BLaER1 treated with 17β-estradiol and CSF1 and Interleukin-3, amounts not matched to agents 10 nM and 100 nM (cell line): ENCODE data around the gene CALHM1.

Source experiments
- H3K27ac ChIP-seq, 11 experiments: shearing (Covaris generic); formaldehyde crosslinking; 2 replicates each; pipeline ENCODE4 v1.8.1; 2022
- H3K27me3 ChIP-seq, 11 experiments: shearing (Covaris generic); formaldehyde crosslinking; 2 replicates each; pipeline ENCODE4 v1.8.1; 2022
- H3K36me3 ChIP-seq, 11 experiments: shearing (Covaris generic); formaldehyde crosslinking; 2 replicates each; pipeline ENCODE4 v1.8.1; 2022
- H3K4me1 ChIP-seq, 10 experiments: shearing (Covaris generic); formaldehyde crosslinking; 2 replicates each; pipeline ENCODE4 v1.8.1; 2022
- H3K4me2 ChIP-seq, 11 experiments: shearing (Covaris generic); formaldehyde crosslinking; 2 replicates each; pipeline ENCODE4 v1.8.1; 2022
- H3K4me3 ChIP-seq, 10 experiments: shearing (Covaris generic); formaldehyde crosslinking; 2 replicates each; pipeline ENCODE4 v1.8.1; 2022
- H3K9ac ChIP-seq, 11 experiments: shearing (Covaris generic); formaldehyde crosslinking; 2 replicates each; pipeline ENCODE4 v1.8.1; 2022
- H3K9me3 ChIP-seq, 11 experiments: shearing (Covaris generic); formaldehyde crosslinking; replicated peaks in 1 of 11; 2 replicates each; pipeline ENCODE4 v1.8.1; 2022
- H4K20me1 ChIP-seq, 11 experiments: shearing (Covaris generic); formaldehyde crosslinking; 2 replicates each; pipeline ENCODE4 v1.8.1; 2022
- Cebpa-rat ChIP-seq, 11 experiments: shearing (Covaris generic); IDR thresholded peaks; 2 replicates each; pipeline ENCODE4 v1.8.1; 2022

Gene CALHM1

GRCh38 chr10:103466734-103467133 lies 8.0 kb upstream of the CALHM1 start:
- TF ChIP-seq Cebpa-rat (IDR thresholded peaks at IDR 0.05) = no peak
- no peaks in the 10 kb centered on the region for H3K36me3 ChIP-seq
- H4K20me1 ChIP-seq = no peaks in the 10 kb centered on the region
- peak overlapping the region in 9 of 11 experiments; percentile 18 to 59 (median 53); a peak in 13 of 22 replicates for H3K27ac ChIP-seq
- H3K4me2 ChIP-seq = peak overlapping the region; percentile 72 to 98 (median 94)
- peak overlapping the region in 3 of 11 experiments; percentile 8 to 19 (median 19); a peak in 1 of 22 replicates for H3K9ac ChIP-seq
- no peaks in the 10 kb centered on the region for H3K9me3 ChIP-seq
- peaks cover 67 to 80% (median 76%) of the 10 kb centered on the region in 10 experiments for H3K4me1 ChIP-seq
- H3K4me3 ChIP-seq = no peak overlapping the region
- H3K27me3 ChIP-seq = no peaks in the 10 kb centered on the region

DNA sequence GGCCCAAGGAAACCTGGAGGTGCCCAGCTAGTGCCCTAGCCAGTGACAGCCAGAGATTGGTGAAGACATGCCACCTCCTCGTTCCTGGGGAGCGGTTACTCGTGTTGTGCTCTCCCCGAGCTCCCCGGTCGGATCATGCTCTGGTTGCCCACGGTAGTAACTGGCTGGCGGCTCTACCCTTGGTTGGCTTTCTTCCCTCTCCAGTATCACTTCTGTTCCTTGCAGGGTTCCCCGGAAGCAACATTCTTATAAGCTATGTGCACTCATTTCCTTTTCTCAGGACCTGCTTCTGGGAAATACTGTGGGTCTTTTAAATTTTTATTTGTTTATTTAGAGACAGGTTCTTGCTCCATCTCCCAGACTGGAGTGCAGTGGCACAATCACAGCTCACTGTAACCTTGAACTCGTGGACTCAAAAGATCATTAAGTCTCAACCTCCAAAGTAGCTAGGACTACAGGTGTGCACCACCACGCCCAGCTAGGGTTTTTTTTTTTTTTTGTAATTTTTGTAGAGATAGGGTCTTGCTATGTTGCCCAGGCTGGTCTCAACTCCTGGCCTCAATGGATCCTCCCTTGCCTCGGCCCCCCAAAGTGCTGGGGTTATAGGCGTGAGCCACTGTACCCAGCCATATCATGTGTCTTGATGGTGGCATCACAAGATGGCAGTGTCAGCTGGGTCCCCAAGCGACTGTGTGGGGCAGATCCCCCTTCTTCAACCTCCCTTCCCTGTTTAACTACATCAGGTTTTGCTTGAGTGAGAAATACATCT lies 6.9 kb upstream of the CALHM1 start:
- Histone ChIP-seq H3K4me3 (no peak overlapping the region), H3K9me3 (no peaks in the 10 kb centered on the region), H3K27me3 (no peaks in the 10 kb centered on the region), H3K4me1 (peaks cover 56 to 72% (median 67%) of the 10 kb centered on the region in 10 experiments), H4K20me1 (no peaks in the 10 kb centered on the region), H3K9ac (no peak overlapping the region), H3K27ac (no peak overlapping the region), H3K36me3 (no peaks in the 10 kb centered on the region), H3K4me2 (peak overlapping the region in 10 of 11 experiments; percentile 6 to 98 (median 48); a peak in 18 of 22 replicates)
- no peak for TF ChIP-seq Cebpa-rat (IDR thresholded peaks at IDR 0.05)

GRCh38 chr10:103463499-103463898 lies 4.8 kb upstream of the CALHM1 start:
- Histone ChIP-seq H3K9ac (no peak overlapping the region), H3K4me3 (no peak overlapping the region), H3K27me3 (no peaks in the 10 kb centered on the region), H3K36me3 (no peaks in the 10 kb centered on the region), H3K9me3 (no peaks in the 10 kb centered on the region), H3K4me2 (no peak overlapping the region), H3K4me1 (peaks cover 49 to 72% (median 66%) of the 10 kb centered on the region in 10 experiments), H3K27ac (no peak overlapping the region), H4K20me1 (no peaks in the 10 kb centered on the region)
- TF ChIP-seq Cebpa-rat (IDR thresholded peaks at IDR 0.05) = no peak

DNA sequence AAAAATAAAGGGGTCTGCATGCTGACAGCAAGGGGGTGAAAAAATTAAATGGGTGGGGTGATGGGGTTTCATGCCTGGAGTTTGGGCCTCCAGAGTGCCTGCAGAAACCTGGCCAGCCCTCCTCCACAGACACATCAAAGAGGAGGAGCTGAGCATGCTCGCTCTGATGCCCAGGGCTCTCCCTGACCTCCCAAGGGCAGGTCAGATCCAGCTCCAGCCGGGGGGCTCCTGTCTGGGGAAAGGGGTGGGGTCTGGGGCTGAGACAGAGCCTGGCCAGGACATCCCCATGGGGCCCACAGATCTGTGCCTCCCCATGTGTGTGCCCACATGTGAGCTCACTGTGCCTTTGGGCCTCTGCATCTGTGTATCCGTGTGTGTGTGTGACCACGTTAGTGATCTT lies 915 bp upstream of the CALHM1 start:
- Histone ChIP-seq H3K27me3 (no peaks in the 10 kb centered on the region), H3K27ac (no peak overlapping the region), H3K4me3 (no peak overlapping the region), H3K9me3 (no peaks in the 10 kb centered on the region), H3K4me1 (peaks cover 15 to 54% (median 48%) of the 10 kb centered on the region in 10 experiments), H4K20me1 (no peaks in the 10 kb centered on the region), H3K36me3 (no peaks in the 10 kb centered on the region), H3K4me2 (peak overlapping the region; percentile 47 to 74 (median 68)), H3K9ac (peak overlapping the region in 3 of 11 experiments; percentile 3 to 23 (median 16); a peak in 1 of 22 replicates)
- no peak for TF ChIP-seq Cebpa-rat (IDR thresholded peaks at IDR 0.05)

DNA sequence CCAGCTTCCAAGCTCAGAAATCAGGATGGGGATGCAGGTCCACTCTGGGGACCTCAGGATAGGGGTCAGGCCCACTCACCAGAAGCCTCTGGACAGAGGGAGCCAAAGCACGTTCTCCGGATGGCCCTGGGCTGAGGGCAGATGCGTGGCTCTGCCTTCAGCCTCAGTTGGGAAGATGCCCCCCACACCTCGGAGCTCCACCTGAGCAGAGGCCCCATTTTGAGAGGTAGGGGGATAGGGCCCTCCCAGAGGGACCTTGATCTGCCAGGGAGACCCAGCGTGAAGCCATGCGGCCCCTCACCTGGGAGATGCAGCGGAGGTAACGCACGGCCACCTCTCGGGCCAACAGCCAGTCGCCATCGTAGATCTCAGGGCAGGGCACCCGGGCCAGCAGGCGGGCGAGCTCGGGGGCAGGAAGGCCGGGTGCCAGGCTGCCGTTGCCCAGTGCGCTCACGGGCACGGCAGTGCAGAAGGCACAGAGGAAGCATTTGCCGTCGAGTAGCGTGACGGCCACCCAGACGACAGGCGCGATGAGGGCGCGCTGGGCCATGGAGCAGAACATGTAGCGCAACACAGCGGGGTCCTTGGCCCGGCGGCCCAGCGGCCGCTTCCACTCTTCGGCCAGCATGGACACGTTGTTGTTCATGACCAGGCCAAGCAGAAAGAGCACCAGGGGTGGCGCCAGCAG lies 660 bp downstream of the CALHM1 start:
- Histone ChIP-seq H3K4me2 (peak overlapping the region in 9 of 11 experiments; percentile 42 to 74 (median 65); a peak in 17 of 22 replicates), H3K4me1 (peaks cover 28 to 63% (median 54%) of the 10 kb centered on the region in 10 experiments), H3K27me3 (no peaks in the 10 kb centered on the region), H3K27ac (peak overlapping the region in 5 of 11 experiments; percentile 20 to 48 (median 34); a peak in 4 of 22 replicates), H3K9me3 (no peaks in the 10 kb centered on the region), H4K20me1 (no peaks in the 10 kb centered on the region), H3K36me3 (no peaks in the 10 kb centered on the region), H3K9ac (peak overlapping the region in 3 of 11 experiments; percentile 19 to 49 (median 41); a peak in 4 of 22 replicates), H3K4me3 (no peak overlapping the region)
- no peak for TF ChIP-seq Cebpa-rat (IDR thresholded peaks at IDR 0.05)

DNA sequence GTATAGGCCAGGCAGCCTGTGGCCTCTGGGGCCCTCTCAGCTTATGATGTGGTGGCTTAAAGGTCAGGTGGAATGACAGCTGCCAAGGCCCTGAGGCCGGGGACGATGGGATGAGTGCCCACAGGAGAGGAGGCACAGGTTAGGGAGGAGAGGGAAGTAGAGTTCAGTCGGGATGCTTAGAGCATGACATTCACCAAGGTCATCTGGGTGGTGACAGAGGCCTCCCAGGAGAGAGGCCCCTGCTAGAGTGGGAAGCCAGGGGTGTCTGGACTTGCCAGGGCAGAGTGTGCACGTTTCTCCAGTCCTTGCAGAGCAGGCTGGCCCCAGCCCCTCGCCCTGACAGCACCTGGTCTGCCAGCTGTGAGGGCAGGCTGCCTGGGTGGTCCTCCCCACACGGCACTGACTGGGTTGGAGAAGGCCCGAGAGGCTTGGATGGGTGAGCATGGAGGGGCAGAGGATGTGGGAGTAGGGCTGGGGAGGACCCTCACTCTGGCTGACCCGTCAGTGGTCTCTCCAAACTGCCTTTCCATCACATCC lies 1.5 kb downstream of the CALHM1 start:
- Histone ChIP-seq H3K4me2 (peak overlapping the region in 10 of 11 experiments; percentile 21 to 74 (median 52); a peak in 18 of 22 replicates), H4K20me1 (no peaks in the 10 kb centered on the region), H3K36me3 (no peaks in the 10 kb centered on the region), H3K27ac (peak overlapping the region in 6 of 11 experiments; percentile 9 to 48 (median 32); a peak in 7 of 22 replicates), H3K9ac (peak overlapping the region in 6 of 11 experiments; percentile 2 to 49 (median 17); a peak in 6 of 22 replicates), H3K4me1 (peaks cover 35 to 66% (median 57%) of the 10 kb centered on the region in 10 experiments), H3K4me3 (no peak overlapping the region), H3K9me3 (no peaks in the 10 kb centered on the region), H3K27me3 (no peaks in the 10 kb centered on the region)
- TF ChIP-seq Cebpa-rat (IDR thresholded peaks at IDR 0.05) = no peak

DNA sequence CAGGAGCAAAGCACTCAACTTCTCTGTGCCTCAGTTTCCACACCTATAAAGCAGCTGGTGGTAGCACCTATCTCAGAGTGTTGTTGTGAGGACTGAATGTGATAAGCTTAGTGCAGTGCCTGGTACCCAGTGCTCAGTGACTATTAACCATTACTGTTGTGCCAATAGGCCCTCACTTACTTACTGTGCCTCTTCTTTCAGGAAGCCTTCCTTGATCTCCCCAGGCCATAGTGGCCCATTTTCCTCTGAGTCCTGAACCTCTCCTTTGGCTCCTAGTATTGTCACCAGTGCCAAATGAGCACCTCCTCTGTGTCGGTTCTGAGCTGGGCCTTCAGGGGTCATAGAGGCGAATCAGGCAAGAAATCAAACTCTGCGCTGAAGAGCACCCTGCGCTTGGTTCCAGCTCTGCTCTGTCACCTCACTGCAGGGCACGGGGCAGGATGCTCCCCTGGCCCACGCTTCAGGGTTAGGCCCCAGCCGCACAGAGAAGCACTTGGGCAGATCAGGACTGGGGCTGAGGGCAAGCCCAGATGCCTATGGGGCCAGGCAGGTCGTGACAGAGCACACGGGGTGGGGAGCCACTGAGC lies 2.5 kb downstream of the CALHM1 start:
- no peak for TF ChIP-seq Cebpa-rat (IDR thresholded peaks at IDR 0.05)

GRCh38 chr10:103455235-103455634 lies 3.5 kb downstream of the CALHM1 start:
- peaks cover 41 to 73% (median 65%) of the 10 kb centered on the region in 10 experiments for H3K4me1 ChIP-seq

More for the DNA sequence above, 2.5 kb downstream of the CALHM1 start:
- Histone ChIP-seq H3K9ac (peak overlapping the region in 2 of 11 experiments; percentile 5 to 18; a peak in 1 of 22 replicates), H3K4me3 (no peak overlapping the region), H3K4me1 (peaks cover 35 to 69% (median 59%) of the 10 kb centered on the region in 10 experiments), H3K27me3 (no peaks in the 10 kb centered on the region), H3K9me3 (no peaks in the 10 kb centered on the region), H3K36me3 (no peaks in the 10 kb centered on the region), H3K27ac (no peak overlapping the region), H4K20me1 (no peaks in the 10 kb centered on the region), H3K4me2 (no peak overlapping the region)

More at GRCh38 chr10:103455235-103455634, 3.5 kb downstream of the CALHM1 start:
- no peak overlapping the region; a peak in 2 of 22 replicates for H3K27ac ChIP-seq
- H3K27me3 ChIP-seq = no peaks in the 10 kb centered on the region
- H3K9ac ChIP-seq = no peak overlapping the region
- no peak for TF ChIP-seq Cebpa-rat (IDR thresholded peaks at IDR 0.05)
- H3K36me3 ChIP-seq = peaks cover 0 to 6% (median 1%) of the 10 kb centered on the region in 11 experiments; a peak in 8 of 22 replicates
- H3K4me3 ChIP-seq = no peak overlapping the region
- H3K9me3 ChIP-seq = no peaks in the 10 kb centered on the region
- no peak overlapping the region for H3K4me2 ChIP-seq
- H4K20me1 ChIP-seq = peaks cover 0 to 6% (median 3%) of the 10 kb centered on the region in 11 experiments; a peak in 11 of 22 replicates
